ENCODE measurements around the gene BCAR1. TPM values are rescaled to one million over a fixed set of nuclear protein-coding genes. Genes with fewer than 3 reads are reported as not detected.
A peak's percentile ranks its signal among the peaks of the same experiment; 100 is the strongest.

Gene BCAR1
- total and polyA plus RNA-seq, 7 experiments from 2014 or later, result not detected

DNA sequence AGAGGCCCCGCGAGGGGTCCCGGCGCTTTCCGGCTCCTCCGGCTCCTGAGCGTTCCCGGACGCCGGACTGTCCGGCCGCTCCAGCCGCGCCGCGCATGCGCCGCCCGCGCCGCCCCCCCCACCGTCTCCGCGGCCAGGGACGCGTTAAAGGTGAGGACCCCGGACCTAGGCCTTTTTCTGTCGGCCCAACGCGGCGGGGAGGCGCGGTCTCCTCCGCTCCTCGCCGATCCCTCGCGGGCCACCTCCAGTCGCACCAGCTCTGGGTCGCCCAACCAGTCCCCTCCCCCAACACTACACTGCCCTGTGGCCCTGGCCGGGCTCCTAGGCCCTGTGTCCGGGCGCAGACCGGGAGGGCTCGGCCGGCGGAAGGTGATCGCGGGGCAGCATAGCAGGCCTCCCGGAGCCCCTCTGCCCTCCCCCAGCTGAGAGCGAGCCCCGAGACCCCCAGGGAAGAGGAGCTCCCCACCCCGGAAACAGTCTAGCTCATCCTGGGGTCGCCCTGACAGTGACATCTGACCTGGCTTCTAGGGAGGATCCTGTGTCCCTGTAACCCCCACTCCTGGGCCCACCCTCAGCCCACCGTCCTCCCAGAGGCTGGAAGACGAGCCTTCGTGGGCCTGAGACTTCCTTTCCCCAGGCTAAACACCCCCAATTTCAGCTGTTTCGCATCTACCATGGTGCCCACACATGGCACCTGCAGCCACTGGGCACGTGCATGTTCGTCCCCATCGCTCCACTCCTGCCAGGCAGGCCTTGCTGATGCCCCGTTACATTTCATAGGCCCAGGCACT lies 14.7 kb upstream of the BCAR1 start:
- CTCF ChIA-PET, result no interaction called here
- no peak for ATAC-seq
- Mint-ChIP-seq H3K4me3 (peak overlapping the region; percentile 46 to 89 (median 77)), H3K4me1 (peaks cover 0 to 13% (median 13%) of the 10 kb centered on the region in 7 donors), H3K36me3 (no peaks in the 10 kb centered on the region), H3K27me3 (peaks cover 30 to 51% (median 50%) of the 10 kb centered on the region in 5 donors), H3K9me3 (peaks cover 0 to 1% (median 0%) of the 10 kb centered on the region in 11 donors), H3K27ac (peak overlapping the region in 1 of 9 donors; percentile 38)
- intact Hi-C loops (cut with micrococcal nuclease), result no loop called here
- H3K36me3 ChIP-seq (ENCODE audit: control insufficient read depth in 2 of 3, insufficient read depth in 3 of 3, low read length in 3 of 3), result no peaks in the 10 kb centered on the region
- POLR2A ChIA-PET, result no interaction called here
- no peaks in the 10 kb centered on the region for H3K4me1 ChIP-seq (ENCODE audit: control insufficient read depth in 2 of 2, insufficient read depth in 2 of 2, low read length in 2 of 2)
- H3K27ac ChIP-seq (ENCODE audit: low read depth, low read length), result no peak overlapping the region
- H3K9me3 ChIP-seq (ENCODE audit: control insufficient read depth in 2 of 3, low read length in 3 of 3), result no peaks in the 10 kb centered on the region
- no peaks in the 10 kb centered on the region for H3K27me3 ChIP-seq (ENCODE audit: control insufficient read depth in 2 of 2, insufficient read depth in 2 of 2, low read length in 2 of 2)
- H3K4me3 ChIP-seq (ENCODE audit: low read length), result no peak overlapping the region
- DNase-seq, result no peak

DNA sequence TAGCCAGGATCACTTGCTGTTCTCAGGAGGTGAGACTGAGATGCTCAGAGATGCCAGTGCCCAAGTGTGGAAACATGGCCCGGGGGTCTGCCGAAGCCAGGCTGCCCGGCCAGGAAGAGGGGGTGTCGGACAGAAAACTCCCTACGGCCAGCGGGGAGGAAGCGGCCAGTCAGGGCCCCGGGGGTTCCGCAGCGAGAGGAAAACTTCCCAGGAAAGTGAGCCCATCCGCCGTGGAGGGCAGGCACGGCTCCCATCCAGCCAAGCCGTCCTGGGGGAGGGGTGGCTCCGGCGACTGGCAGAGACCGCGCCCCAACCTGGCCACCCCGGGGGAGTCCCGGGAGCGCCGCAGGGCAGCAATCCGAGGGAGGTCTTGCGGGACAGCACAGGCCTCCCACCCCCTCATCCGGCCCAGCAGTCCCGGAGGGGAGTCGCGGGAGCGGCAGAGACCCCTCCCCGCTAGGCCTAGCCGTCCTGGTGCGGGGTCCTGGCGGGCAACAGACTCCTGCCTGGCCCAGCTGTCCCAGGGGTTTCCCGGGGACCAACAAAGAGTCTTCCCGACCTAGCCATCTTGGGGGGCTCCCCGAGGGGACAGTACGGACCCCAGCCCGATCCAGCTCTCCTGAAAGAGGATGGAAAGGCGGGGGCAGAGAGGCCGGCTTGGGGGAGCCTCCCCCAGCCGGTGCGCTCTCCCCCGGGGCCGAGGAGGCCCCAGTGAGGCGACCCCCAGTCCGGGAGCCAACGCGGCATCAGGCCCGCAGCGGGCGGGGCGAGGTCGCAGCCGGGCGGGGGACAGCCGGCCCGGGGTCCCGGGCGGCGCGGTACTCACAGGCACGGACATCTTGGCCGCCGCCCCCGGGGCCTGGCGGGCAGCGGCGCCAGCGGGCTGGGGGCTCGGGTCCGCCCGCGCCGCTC lies 13.8 kb upstream of the BCAR1 start:
- no peaks in the 10 kb centered on the region for H3K9me3 ChIP-seq (ENCODE audit: control insufficient read depth in 2 of 3, low read length in 3 of 3)
- peaks cover 0 to 1% (median 0%) of the 10 kb centered on the region in 11 donors for H3K9me3 Mint-ChIP-seq
- intact Hi-C loops (cut with micrococcal nuclease), result no loop called here
- no peak for ATAC-seq
- no peaks in the 10 kb centered on the region for H3K36me3 ChIP-seq (ENCODE audit: control insufficient read depth in 2 of 3, insufficient read depth in 3 of 3, low read length in 3 of 3)
- H3K36me3 Mint-ChIP-seq, result no peaks in the 10 kb centered on the region
- POLR2A ChIA-PET, result no interaction called here
- no peaks in the 10 kb centered on the region for H3K27me3 ChIP-seq (ENCODE audit: control insufficient read depth in 2 of 2, insufficient read depth in 2 of 2, low read length in 2 of 2)
- H3K27ac Mint-ChIP-seq, result no peak overlapping the region
- no peak overlapping the region for H3K27ac ChIP-seq (ENCODE audit: low read depth, low read length)
- H3K4me1 Mint-ChIP-seq, result peaks cover 0 to 13% (median 13%) of the 10 kb centered on the region in 7 donors
- peaks cover 35 to 56% (median 50%) of the 10 kb centered on the region in 5 donors for H3K27me3 Mint-ChIP-seq
- peak overlapping the region in 9 of 10 donors; percentile 45 to 86 (median 71) for H3K4me3 Mint-ChIP-seq
- H3K4me1 ChIP-seq (ENCODE audit: control insufficient read depth in 2 of 2, insufficient read depth in 2 of 2, low read length in 2 of 2), result no peaks in the 10 kb centered on the region
- no peak for DNase-seq
- H3K4me3 ChIP-seq (ENCODE audit: low read length), result no peak overlapping the region
- CTCF ChIA-PET, result no interaction called here

DNA sequence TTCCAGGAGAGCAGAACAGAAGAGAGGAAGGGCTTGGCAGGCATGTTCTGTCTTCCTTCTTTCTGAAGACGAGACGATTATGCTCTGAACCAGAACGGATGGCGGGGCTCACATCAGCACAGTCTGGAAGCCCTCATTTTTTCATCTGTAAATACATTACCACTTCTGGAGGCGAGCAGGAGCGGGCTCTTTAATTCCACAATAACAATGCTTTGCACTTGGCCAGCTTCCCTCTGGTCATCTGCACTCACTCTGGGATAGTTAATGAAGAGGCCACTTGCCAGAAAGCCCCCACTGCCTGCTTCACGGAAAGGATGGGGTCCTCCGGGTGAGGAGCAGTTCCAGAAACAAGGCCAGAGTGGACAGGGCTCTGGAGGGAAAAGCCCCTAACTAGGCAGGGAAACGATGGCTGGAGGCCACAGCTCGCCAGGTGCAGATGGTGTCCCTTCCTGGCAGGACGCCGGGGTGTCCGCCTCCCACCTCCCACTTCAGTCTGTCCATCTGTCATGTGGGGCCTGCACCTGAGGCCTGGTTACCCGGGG lies 13.1 kb upstream of the BCAR1 start:
- Histone ChIP-seq H3K27me3 (ENCODE audit: control insufficient read depth in 2 of 2, insufficient read depth in 2 of 2, low read length in 2 of 2) (no peaks in the 10 kb centered on the region), H3K9me3 (ENCODE audit: control insufficient read depth in 2 of 3, low read length in 3 of 3) (no peaks in the 10 kb centered on the region), H3K27ac (ENCODE audit: low read depth, low read length) (no peak overlapping the region), H3K36me3 (ENCODE audit: control insufficient read depth in 2 of 3, insufficient read depth in 3 of 3, low read length in 3 of 3) (no peaks in the 10 kb centered on the region), H3K4me3 (ENCODE audit: low read length) (no peak overlapping the region), H3K4me1 (ENCODE audit: control insufficient read depth in 2 of 2, insufficient read depth in 2 of 2, low read length in 2 of 2) (no peaks in the 10 kb centered on the region)
- ATAC-seq (no peak), DNase-seq (no peak)
- ChIA-PET CTCF (no interaction called here), POLR2A (no interaction called here)
- Mint-ChIP-seq H3K36me3 (no peaks in the 10 kb centered on the region), H3K9me3 (peaks cover 0 to 1% (median 0%) of the 10 kb centered on the region in 11 donors), H3K4me3 (peak overlapping the region in 9 of 10 donors; percentile 45 to 86 (median 71)), H3K27ac (no peak overlapping the region), H3K27me3 (peaks cover 34 to 54% (median 50%) of the 10 kb centered on the region in 5 donors), H3K4me1 (peaks cover 0 to 13% (median 13%) of the 10 kb centered on the region in 7 donors)
- intact Hi-C loops (cut with micrococcal nuclease), result no loop called here

DNA sequence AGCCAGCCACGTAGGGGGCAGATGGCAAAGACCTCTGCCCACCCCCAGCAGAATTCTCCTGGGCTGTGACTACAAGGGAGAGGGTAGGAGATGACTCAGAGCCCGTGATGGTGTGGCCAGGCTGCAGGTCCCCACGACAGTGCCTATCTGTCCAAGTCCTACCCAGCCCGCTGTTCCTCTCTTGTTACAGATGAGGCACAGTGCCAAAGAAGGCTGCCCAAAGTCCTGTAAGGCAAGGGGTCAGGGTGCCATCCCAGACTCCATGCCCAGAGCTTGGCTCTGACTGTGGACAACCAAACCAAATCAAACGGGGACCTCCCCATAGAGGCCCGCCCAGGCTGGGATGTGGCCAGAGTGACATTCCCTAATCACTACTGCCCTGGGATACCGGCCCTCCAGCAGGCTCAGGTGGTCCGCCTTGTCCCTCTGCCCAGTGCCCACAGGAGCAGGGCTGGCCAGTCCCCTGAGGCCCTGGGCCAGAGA lies 12.6 kb upstream of the BCAR1 start:
- ATAC-seq, result no peak
- CTCF ChIA-PET, result no interaction called here

DNA sequence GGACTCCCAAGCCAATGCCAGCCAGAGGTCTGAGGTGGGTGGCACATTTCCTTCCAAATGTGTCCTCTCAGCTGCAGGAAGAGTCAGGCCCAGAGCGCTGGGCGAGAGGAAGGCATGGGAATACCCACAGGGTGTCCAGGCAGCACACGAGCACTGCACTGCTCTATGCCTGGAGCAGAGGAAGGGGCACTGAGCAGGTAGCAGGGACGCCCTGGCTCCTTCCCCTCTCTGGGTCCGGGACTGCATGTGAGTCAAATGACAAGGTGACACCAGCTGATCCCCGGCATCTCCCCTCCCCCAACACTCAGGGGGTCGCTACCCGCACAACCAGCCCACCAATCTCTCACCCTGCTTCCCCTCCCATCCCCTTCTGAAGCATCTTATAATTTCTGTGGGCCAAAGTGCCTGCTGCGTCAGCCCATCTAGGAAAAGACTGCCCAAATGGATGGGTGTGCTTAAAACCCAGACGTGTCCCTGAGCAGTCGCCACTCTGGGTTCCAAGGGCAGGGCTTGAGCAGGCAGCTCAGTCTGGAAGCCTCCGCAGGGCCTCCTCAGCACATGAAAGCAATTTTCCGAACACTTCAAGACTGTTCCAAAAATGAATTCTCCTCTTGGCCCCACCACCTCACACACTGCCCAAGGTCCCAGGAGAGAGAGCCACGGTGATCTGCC lies 12.0 kb upstream of the BCAR1 start:
- no peak overlapping the region for H3K27ac ChIP-seq (ENCODE audit: low read depth, low read length)
- Mint-ChIP-seq H3K36me3 (no peaks in the 10 kb centered on the region), H3K27me3 (peaks cover 32 to 55% (median 52%) of the 10 kb centered on the region in 5 donors), H3K4me1 (peaks cover 0 to 13% (median 13%) of the 10 kb centered on the region in 7 donors), H3K9me3 (peaks cover 0 to 1% (median 0%) of the 10 kb centered on the region in 11 donors), H3K4me3 (peak overlapping the region in 2 of 10 donors; percentile 64 to 81), H3K27ac (no peak overlapping the region)
- no peak overlapping the region for H3K4me3 ChIP-seq (ENCODE audit: low read length)
- H3K9me3 ChIP-seq (ENCODE audit: control insufficient read depth in 2 of 3, low read length in 3 of 3), result no peaks in the 10 kb centered on the region
- ChIA-PET CTCF (no interaction called here), POLR2A (no interaction called here)
- H3K27me3 ChIP-seq (ENCODE audit: control insufficient read depth in 2 of 2, insufficient read depth in 2 of 2, low read length in 2 of 2), result no peaks in the 10 kb centered on the region
- H3K36me3 ChIP-seq (ENCODE audit: control insufficient read depth in 2 of 3, insufficient read depth in 3 of 3, low read length in 3 of 3), result no peaks in the 10 kb centered on the region
- no peaks in the 10 kb centered on the region for H3K4me1 ChIP-seq (ENCODE audit: control insufficient read depth in 2 of 2, insufficient read depth in 2 of 2, low read length in 2 of 2)
- ATAC-seq (no peak), DNase-seq (no peak)
- intact Hi-C loops (cut with micrococcal nuclease), result no loop called here

More for the DNA sequence above, 12.6 kb upstream of the BCAR1 start:
- peaks cover 0 to 13% (median 13%) of the 10 kb centered on the region in 7 donors for H3K4me1 Mint-ChIP-seq
- intact Hi-C loops (cut with micrococcal nuclease), result no loop called here
- H3K27me3 Mint-ChIP-seq, result peaks cover 32 to 54% (median 51%) of the 10 kb centered on the region in 5 donors
- POLR2A ChIA-PET, result no interaction called here
- Histone ChIP-seq H3K4me3 (ENCODE audit: low read length) (no peak overlapping the region), H3K9me3 (ENCODE audit: control insufficient read depth in 2 of 3, low read length in 3 of 3) (no peaks in the 10 kb centered on the region), H3K36me3 (ENCODE audit: control insufficient read depth in 2 of 3, insufficient read depth in 3 of 3, low read length in 3 of 3) (no peaks in the 10 kb centered on the region), H3K27ac (ENCODE audit: low read depth, low read length) (no peak overlapping the region), H3K4me1 (ENCODE audit: control insufficient read depth in 2 of 2, insufficient read depth in 2 of 2, low read length in 2 of 2) (no peaks in the 10 kb centered on the region), H3K27me3 (ENCODE audit: control insufficient read depth in 2 of 2, insufficient read depth in 2 of 2, low read length in 2 of 2) (no peaks in the 10 kb centered on the region)
- peaks cover 0 to 1% (median 0%) of the 10 kb centered on the region in 11 donors for H3K9me3 Mint-ChIP-seq
- H3K27ac Mint-ChIP-seq, result no peak overlapping the region
- no peak for DNase-seq
- no peaks in the 10 kb centered on the region for H3K36me3 Mint-ChIP-seq
- H3K4me3 Mint-ChIP-seq, result peak overlapping the region in 9 of 10 donors; percentile 45 to 86 (median 71)

DNA sequence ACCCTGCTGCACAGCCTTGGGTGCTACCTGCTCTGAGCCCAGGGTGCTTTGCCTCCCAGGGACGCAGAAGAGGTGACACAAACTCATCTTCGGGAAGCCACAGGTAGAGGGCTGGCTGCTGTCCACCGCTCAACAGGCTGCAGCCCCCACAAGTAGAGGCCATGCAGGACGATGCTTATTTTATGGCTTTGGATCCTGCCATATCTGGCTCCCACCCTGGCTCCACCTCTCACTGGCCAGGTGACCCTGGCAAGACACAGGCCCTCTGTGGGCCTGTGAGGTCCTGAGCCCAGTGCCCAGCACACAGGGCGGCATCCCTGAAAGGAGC lies 11.3 kb upstream of the BCAR1 start:
- intact Hi-C loops (cut with micrococcal nuclease), result no loop called here
- POLR2A ChIA-PET, result no interaction called here
- CTCF ChIA-PET, result no interaction called here
- Mint-ChIP-seq H3K9me3 (peaks cover 0 to 1% (median 0%) of the 10 kb centered on the region in 11 donors), H3K36me3 (no peaks in the 10 kb centered on the region), H3K4me3 (peak overlapping the region in 1 of 10 donors; percentile 64), H3K27me3 (peaks cover 32 to 57% (median 53%) of the 10 kb centered on the region in 5 donors), H3K4me1 (peaks cover 0 to 13% (median 13%) of the 10 kb centered on the region in 7 donors), H3K27ac (no peak overlapping the region)
- no peak overlapping the region for H3K27ac ChIP-seq (ENCODE audit: low read depth, low read length)
- H3K36me3 ChIP-seq (ENCODE audit: control insufficient read depth in 2 of 3, insufficient read depth in 3 of 3, low read length in 3 of 3), result no peaks in the 10 kb centered on the region
- DNase-seq (no peak), ATAC-seq (no peak)
- no peaks in the 10 kb centered on the region for H3K9me3 ChIP-seq (ENCODE audit: control insufficient read depth in 2 of 3, low read length in 3 of 3)
- no peaks in the 10 kb centered on the region for H3K27me3 ChIP-seq (ENCODE audit: control insufficient read depth in 2 of 2, insufficient read depth in 2 of 2, low read length in 2 of 2)
- no peak overlapping the region for H3K4me3 ChIP-seq (ENCODE audit: low read length)
- H3K4me1 ChIP-seq (ENCODE audit: control insufficient read depth in 2 of 2, insufficient read depth in 2 of 2, low read length in 2 of 2), result no peaks in the 10 kb centered on the region
